Epithelial cell of proximal tubule (primary cell): Measurements from ENCODE around the gene PPIE. TPM values are rescaled to one million over a fixed set of nuclear protein-coding genes. Genes with fewer than 3 reads are reported as not detected.

Source experiments
- DNase-seq: peaks from one replicate; pipeline ENCODE4 v3.0.0-alpha.2; 2011; ENCODE audit warnings: low read depth
- H3K4me3 ChIP-seq: 2 replicates; pipeline ENCODE4 v1.5.1; 2011; ENCODE audit warnings: low read depth, mild to moderate bottlenecking, low read length
- CTCF ChIP-seq: conservative IDR thresholded peaks from 2 replicates; pipeline ENCODE4 v1.5.1; 2012; ENCODE audit warnings: low read depth, mild to moderate bottlenecking, low read length
- total RNA-seq: library from RNA; depleted of rRNA; stranded (reverse); fragments of >200 nt; gene quantifications from 2 replicates; pipeline ENCODE4 v1.2.3, GENCODE V29; 2015

The PPIE gene
- total RNA-seq, 1 donor from 2014 or later: 58.7 TPM

GRCh38 chr1:39692152-39693074, 46.3 kb upstream of the PPIE start:
- no peak for TF ChIP-seq CTCF
- DNase-seq: no peak
- no peak overlapping the region for H3K4me3 ChIP-seq

DNA sequence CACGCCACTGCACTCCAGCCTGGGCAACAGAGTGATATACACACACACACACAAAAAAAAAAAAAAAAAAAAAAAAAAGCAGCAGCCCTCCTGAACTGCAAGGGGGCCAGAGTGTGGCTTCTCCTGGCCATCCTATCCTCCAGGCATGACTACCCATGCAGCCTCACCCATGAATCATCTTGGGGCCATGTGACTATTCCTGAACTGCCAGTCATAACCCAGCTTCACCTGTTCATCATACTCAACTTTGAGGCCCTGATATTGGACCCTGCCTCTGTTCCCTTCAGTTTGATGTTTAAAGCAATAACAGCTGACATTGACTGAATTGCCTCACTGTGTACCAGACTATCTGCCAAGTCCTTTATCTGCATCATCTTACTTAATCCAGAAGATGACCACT, 44.7 kb upstream of the PPIE start:
- DNase-seq: no peak
- TF ChIP-seq CTCF: no peak
- H3K4me3 ChIP-seq: no peak overlapping the region

DNA sequence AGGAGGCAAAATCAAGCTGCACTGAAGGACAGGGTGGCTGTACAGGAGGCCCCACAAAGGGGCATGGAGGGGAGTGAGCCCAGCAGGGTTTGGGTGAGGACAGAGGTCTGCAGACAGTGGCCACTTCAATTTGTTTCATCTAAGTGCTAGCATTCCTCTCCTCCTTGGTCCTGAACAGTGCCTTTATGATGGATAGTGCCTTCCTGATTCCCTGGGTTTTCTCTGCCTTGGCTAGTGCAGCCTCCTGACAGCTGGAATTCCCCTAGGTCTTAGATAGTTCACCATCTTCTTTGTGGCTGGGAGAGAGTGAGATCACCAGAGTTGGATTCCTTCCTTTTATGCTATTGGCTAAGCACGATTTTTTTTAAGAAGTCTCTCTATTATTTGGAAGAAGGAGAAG, 43.7 kb upstream of the PPIE start:
- no peak overlapping the region for H3K4me3 ChIP-seq
- no peak for TF ChIP-seq CTCF
- peak; percentile 7 for DNase-seq

- no peak overlapping the region for H3K4me3 ChIP-seq
- no peak for DNase-seq
- no peak for TF ChIP-seq CTCF
Measured at GRCh38 chr1:39696448-39696847, 42.2 kb upstream of the PPIE start.

- DNase-seq: no peak
- no peak overlapping the region for H3K4me3 ChIP-seq
- TF ChIP-seq CTCF: no peak
Measured at GRCh38 chr1:39698568-39698967, 40.1 kb upstream of the PPIE start.

DNA sequence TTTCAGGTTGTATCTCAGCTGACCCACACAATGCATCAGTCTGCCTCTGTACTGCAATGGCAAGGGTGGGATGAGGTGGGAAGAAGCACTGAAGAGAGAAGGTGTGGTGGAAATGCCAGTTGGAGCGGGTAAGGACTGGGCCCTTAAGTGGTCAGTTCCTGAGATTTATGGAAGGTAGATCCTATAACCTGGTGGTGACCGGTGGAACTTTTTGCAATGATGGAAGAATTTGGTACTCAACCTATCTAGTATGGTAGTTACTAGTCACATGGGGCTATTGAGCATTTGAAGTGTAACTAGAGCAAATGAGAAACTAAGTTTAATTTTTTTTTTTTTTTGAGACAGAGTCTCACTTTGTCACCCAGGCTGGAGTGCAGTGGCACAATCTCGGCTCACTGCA, 39.3 kb upstream of the PPIE start:
- peak; percentile 3 for TF ChIP-seq CTCF
- H3K4me3 ChIP-seq: no peak overlapping the region
- DNase-seq: no peak

GRCh38 chr1:39700348-39700747, 38.3 kb upstream of the PPIE start:
- no peak for DNase-seq
- no peak for TF ChIP-seq CTCF

More at GRCh38 chr1:39700348-39700747, 38.3 kb upstream of the PPIE start:
- no peak overlapping the region for H3K4me3 ChIP-seq
